HTR-8/SVneo (cell line): ENCODE data around the gene GALNTL6.
"Not testable (repeated sequence)": the region's sequence is repeated elsewhere in the genome, so short reads cannot be mapped to it uniquely, and the experiment has no call there.

Source experiments
- DNase-seq: peaks from one replicate; pipeline ENCODE4 v3.0.0; 2011; ENCODE audit warnings: low spot score, mixed read lengths; ENCODE audit not compliant: insufficient read length
- FAIRE-seq: peaks from 2 replicates; lab custom pipeline; 2011; peaks lifted over from hg19 to GRCh38; lab: Jason Lieb, UNC

GALNTL6 gene

DNA sequence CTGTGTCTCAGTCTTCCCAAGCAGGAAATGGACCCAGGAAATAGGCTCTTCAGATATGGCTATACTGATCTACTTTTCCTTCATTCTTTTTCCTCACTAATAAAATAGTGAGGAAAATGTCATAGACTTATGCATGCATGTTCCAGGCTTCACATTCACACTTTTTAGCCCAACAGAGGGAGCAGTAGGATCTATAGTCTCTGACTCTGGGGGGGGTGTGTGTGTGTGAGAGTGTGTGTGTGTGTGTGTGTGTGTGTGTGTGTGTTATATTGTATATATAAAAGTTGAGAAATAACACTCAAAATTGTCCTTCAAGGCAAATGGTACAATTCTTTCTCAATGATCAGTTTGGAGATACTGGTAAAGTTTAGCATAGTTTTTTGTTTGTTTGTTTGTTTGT is 1058.2 kb downstream of the GALNTL6 start:
- no peak for FAIRE-seq
- no peak for DNase-seq

- FAIRE-seq: no peak
- no peak for DNase-seq
These were observed 1061.7 kb downstream of the GALNTL6 start for GRCh38 chr4:172874944-172875343.

DNA sequence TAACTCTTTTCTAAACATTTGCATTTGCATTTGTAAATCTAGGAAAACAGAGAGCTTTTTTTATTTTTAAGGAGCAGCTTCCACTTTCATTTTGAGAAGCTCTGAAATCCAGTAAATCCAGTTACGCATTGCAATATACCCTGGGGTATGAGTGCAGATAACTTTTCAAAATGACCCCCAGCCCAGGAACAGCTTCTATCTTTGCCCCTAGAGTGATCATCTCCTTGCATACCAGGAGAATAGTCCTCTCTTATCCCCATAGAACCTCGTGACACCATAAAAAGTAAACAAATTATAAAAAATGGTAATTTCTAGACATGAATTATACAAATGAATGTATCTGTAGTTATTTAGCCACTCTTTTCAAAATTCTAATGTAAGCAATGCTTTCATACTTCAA is 1063.2 kb downstream of the GALNTL6 start:
- DNase-seq: no peak
- no peak for FAIRE-seq

DNA sequence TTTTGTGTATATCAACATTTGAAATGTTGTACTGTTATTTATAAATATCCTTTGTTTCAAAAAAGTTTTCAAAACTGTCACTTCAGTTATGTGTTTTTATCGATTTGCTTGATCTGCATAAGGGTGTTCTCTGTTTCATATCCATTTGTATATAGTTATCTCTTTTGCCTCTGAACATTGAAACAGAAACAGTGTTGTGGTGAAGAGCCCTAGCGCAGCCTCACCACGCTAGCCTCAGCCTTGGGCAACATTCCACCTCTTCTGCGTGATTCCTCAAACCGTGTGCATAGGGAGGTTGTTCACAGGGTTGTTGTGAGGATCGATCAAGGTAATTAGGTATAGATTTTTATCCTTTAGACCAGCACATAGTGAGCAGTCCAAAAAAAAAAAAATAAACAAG is 1068.4 kb downstream of the GALNTL6 start:
- DNase-seq (no peak), FAIRE-seq (no peak)

- not testable (repeated sequence) for FAIRE-seq
These were observed 1074.2 kb downstream of the GALNTL6 start for GRCh38 chr4:172887358-172887757.

GRCh38 chr4:172887959-172888358 is 1074.8 kb downstream of the GALNTL6 start:
- FAIRE-seq: no peak
- DNase-seq: no peak

More at GRCh38 chr4:172887358-172887757, 1074.2 kb downstream of the GALNTL6 start:
- DNase-seq: not testable (repeated sequence)

GRCh38 chr4:172892300-172892699 is 1079.1 kb downstream of the GALNTL6 start:
- no peak for DNase-seq
- FAIRE-seq: no peak

DNA sequence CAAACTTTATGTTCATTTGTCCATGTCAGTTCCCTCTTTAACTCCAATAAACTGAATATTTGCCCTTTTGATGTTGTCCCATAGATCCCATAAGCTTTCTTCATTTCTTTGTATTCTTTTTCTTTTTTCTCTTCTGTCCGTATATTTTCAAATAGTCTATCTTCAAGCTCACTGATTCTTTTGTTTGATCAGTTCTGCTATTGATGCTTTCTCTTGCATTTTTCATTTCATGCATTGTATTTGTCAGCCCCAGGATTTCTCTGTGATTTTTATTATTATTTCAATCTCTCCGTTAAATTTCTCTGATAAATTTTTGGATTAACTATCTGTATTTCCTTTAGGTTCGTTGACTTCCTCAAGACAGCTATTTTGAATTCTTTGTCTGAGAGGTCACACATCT is 1082.5 kb downstream of the GALNTL6 start:
- FAIRE-seq (no peak), DNase-seq (no peak)

DNA sequence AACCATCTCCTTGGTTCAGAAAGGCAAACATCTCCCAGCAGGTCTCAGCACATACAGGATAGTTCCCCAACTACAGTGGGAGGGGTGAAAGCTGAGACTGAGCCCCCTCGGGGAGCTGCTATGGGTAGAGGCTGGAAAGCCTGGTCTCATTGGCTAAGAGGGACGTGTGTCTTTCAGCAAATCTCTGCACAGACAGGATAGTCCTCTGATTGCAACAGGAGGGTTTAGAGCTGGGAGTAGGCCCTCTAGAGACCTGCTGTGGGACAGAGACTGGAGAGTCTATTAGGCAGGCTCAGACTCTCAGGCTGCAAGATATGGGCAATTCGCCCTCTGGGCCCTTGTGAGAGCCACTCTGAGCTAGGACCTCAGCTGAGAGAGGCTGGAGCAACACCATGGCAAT is 1083.8 kb downstream of the GALNTL6 start:
- DNase-seq (no peak), FAIRE-seq (no peak)

DNA sequence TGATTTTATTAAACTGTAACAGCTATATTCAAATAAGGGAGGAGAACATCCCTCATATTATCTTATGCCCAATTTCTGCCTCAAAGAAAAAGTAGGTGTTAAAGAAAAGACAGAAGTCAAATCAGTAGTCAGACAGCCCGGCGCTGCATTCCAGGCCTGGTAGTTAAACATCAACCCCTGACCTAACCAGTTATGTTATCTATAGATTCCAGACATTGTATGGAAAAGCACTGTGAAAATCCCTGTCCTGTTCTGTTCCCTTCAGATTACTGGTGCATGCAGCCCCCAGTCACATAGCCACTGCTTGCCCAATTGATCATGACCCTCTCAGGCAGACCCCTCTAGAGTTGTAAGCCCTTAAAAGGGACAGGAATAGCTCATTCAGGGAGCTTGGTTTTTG is 1085.5 kb downstream of the GALNTL6 start:
- DNase-seq (no peak), FAIRE-seq (no peak)

DNA sequence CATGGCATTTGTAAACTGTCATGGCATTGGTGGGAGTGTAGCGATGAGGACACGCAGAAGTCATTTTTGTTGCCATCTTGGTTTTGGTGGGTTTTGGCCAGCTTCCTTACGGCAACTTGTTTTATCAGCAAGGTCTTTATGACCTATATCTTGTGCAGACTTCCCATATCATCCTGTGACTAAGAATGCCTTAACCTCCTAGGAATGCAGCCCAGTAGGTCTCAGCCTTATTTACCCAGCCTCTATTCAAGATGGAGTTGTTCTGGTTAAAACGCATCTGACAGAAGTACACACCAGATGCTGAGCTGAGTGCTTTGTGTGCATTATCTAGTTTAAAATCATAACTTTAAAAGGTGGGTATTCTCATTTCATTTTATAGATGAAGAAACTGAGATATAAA is 1086.7 kb downstream of the GALNTL6 start:
- FAIRE-seq: no peak
- no peak for DNase-seq

DNA sequence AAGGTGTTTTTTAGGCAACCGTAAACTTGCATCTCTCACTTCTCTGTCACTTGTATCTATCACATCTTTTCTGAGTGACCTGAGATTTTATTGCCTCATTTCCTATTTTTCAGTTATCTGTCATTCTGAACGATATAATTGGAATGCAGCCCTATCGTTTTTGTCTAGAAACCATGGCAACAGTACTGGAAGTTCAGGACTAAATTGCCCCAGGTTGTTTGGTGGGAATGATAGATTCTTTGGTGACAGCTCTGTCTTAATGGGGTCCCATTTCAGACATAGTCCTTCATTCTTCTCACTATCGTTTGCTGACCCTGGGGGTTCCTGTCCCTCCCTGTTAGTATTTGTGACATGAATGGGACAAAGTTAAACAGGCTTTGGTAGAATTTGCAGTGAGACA is 1087.7 kb downstream of the GALNTL6 start:
- no peak for FAIRE-seq
- DNase-seq: peak; percentile 8

DNA sequence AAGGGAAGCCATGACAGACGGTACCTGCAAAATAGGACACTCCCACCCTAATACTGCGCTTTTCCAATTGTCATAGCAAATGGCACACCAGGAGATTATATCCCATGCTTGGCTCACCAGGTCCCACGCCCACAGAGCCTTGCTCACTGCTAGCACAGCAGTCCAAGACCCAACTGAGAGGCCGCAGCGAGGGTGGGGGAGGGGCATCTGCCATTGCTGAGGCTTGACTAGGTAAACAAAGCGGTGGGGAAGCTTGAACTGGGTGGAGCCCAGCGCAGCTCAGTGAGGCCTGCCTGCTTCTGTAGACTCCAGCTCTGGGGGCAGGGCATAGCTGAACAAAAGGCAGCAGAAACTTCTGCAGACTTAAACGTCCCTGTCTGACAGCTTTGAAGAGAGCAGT is 1099.3 kb downstream of the GALNTL6 start:
- FAIRE-seq, DNase-seq: not testable (repeated sequence)

- not testable (repeated sequence) for FAIRE-seq, DNase-seq
These were observed 1104.2 kb downstream of the GALNTL6 start for GRCh38 chr4:172917403-172917802.

GRCh38 chr4:172919269-172919668 is 1106.1 kb downstream of the GALNTL6 start:
- FAIRE-seq (no peak), DNase-seq (no peak)

- FAIRE-seq: no peak
- DNase-seq: no peak
These were observed 1114.1 kb downstream of the GALNTL6 start for GRCh38 chr4:172927096-172927814.

DNA sequence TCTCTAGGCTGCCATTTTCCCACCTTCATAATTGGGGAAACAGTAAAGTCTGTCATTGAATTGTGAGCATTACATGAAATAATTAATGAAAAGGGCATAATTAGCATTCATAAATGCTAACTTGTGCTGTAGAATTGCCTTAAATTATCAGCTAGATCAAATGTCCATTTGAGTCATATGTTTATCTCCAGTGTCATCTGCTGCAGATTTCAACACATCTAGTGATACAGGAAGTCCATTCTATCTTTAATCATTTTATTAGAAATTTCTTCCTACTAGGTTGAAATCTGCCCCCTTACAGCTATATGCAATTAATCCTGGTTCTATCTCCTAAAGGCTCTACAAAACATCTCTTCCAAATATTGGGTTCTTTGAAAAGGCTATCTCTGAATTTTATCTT is 1115.1 kb downstream of the GALNTL6 start:
- FAIRE-seq (no peak), DNase-seq (no peak)

DNA sequence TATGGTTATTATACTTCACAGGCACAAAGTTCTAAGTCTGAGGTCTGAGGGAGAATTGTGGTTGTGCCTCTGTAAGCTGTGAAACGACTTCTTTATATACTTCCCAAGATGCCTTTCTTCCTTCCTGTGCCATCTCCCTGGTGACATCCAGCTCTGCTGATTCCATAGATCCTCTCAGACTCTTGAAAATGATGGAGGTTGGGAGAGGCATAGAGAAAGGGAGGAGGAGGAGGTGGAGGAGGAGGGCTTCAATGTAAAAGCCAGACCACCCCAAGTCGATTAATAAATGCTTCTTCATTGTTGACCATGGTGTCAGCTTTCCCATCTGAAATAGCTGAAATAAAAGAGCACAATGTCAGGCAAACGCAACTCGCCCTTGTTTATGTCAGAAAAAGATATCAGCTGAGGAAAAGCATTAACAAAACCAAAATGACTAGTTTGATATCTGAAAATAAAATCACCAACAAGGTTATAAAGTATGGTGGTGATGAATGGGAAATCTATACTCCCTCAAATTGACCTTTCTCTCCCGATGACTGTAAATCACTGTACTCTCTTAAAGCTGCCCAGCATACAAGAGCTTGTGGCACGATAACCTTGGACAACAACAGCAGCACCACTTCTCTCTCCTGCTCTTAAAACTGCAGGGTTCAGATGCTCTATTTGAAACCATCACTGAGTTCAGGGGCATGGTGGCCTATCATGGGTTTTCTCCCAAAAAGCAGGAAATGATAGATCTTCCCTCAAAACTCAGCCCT is 1125.0 kb downstream of the GALNTL6 start:
- DNase-seq: no peak
- FAIRE-seq: no peak

DNA sequence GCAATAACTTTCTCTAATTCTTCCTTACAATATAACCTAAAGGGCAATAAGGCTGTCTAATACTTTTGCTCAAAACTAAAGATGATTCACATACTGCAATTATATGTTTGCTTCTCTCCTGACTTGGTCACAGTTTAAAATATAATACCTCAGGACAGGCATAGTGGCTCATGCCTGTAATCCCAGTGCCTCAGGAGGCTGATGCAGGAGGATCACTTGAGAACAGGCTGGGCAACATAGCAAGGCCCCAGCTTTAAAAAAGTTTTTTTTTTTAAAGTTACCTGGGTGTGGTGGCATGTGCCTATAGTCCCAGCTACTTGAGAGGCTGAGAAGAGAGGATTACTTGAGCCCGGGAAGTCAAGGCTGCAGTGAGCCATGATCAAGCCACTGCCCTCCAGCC is 1125.7 kb downstream of the GALNTL6 start:
- DNase-seq (no peak), FAIRE-seq (no peak)

DNA sequence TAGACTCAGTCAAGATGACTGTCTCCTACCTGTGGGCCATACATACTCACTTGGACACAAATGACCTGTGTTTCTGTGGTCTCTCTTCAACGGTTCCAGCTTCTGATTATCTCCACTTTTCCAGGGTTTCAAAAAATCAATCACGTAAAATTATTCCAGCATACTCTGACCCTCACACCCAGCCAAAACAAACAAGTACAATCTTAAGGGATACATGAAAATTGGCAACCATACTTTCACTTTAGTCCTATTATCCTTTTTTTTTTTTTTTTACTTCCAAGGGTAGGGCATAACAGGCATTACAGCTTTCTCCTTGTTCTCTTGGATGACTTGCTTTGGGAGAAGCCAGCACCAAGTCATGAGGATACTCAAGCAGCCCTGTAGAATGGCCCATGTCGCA is 1129.6 kb downstream of the GALNTL6 start:
- DNase-seq: no peak
- FAIRE-seq: no peak

- DNase-seq: no peak
- no peak for FAIRE-seq
These were observed 1132.4 kb downstream of the GALNTL6 start for GRCh38 chr4:172945611-172946010.

DNA sequence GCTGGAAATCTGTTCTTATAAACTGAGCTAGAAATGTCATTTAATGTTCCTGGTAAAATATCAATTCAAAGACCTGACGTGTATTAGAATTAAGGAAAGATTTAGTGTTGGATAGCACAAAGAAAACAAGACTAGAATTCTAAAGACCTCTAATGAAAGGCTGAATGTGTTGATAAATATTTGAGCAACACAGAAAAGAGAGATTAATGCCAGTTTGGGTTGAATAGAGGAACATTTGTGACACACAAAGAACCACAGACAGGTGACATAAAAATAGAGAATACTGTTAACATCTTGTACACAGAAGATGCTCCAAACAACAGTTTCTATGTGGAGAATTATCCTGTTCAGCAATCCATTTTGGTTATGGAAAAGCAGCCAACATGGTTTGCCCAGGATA is 1133.3 kb downstream of the GALNTL6 start:
- FAIRE-seq: no peak
- DNase-seq: no peak
